Tibial nerve (tissue), 4 donors: ENCODE data around the gene ABLIM3. TPM values are rescaled to one million over a fixed set of nuclear protein-coding genes. Genes with fewer than 3 reads are reported as not detected.

Source experiments
- DNase-seq, 2 donors: peaks; one replicate each; pipeline ENCODE4 v3.0.0-alpha.2; 2019; ENCODE audit warnings: low spot score in 2 of 2
- H3K27ac ChIP-seq, 4 donors: fragments of 200-600 bp; sonication (generic) in 3 of 4; one replicate each; pipeline ENCODE4 v1.5.1; 2017 to 2019; ENCODE audit warnings: mild to moderate bottlenecking in 1 of 4
- H3K27me3 ChIP-seq, 2 donors: fragments of 200-600 bp; sonication (generic) in 1 of 2; one replicate each; pipeline versions ENCODE4 v1.5.1 to v1.6.0; 2017 to 2019
- H3K36me3 ChIP-seq, 3 donors: fragments of 200-600 bp; sonication (generic); one replicate each; pipeline ENCODE4 v1.5.1; 2018 to 2019
- H3K4me1 ChIP-seq, 4 donors: fragments of 200-600 bp; sonication (generic) in 3 of 4; one replicate each; pipeline ENCODE4 v1.5.1; 2017 to 2019
- H3K4me3 ChIP-seq, 4 donors: fragments of 200-600 bp; sonication (generic) in 3 of 4; one replicate each; pipeline ENCODE4 v1.5.1; 2017 to 2019; ENCODE audit warnings: mild to moderate bottlenecking in 1 of 4, moderate library complexity in 1 of 4
- H3K9me3 ChIP-seq, 4 donors: fragments of 200-600 bp; sonication (generic) in 3 of 4; one replicate each; pipeline ENCODE4 v1.5.1; 2017 to 2019
- CTCF ChIP-seq, 5 experiments: fragments of 200-600 bp in 3 of 5; fragments of 450-650 bp in 2 of 5; sonication (generic) in 3 of 5; IDR thresholded peaks; one replicate each; pipeline ENCODE4 v1.5.1; 2016 to 2019; ENCODE audit warnings: antibody characterized with exemption in 5 of 5, mild to moderate bottlenecking in 3 of 5, moderate library complexity in 2 of 5
- EP300 ChIP-seq, 2 donors: sonication (generic); formaldehyde crosslinking; IDR thresholded peaks; one replicate each; pipeline ENCODE4 v1.6.1; 2017; ENCODE audit warnings: antibody characterized with exemption in 2 of 2, mild to moderate bottlenecking in 1 of 2
- POLR2A ChIP-seq, 2 donors: fragments of 450-650 bp; IDR thresholded peaks; one replicate each; pipeline ENCODE4 v1.6.1; 2017; ENCODE audit warnings: antibody characterized with exemption in 2 of 2, mild to moderate bottlenecking in 2 of 2, moderate library complexity in 2 of 2
- WGBS, 2 donors: methylation state at CpG; one replicate each; pipeline ENCODE4 v1.1.5; 2018; 5-methylcytosine and 5-hydroxymethylcytosine counted together
- total RNA-seq, 4 donors: library from RNA; depleted of rRNA; stranded (reverse); fragments of >200 nt; gene quantifications; one replicate each; pipeline ENCODE4 v1.1.0, GENCODE V29; 2016

The ABLIM3 gene
- total RNA-seq, 4 donors from 2014 or later, result 50.3 to 75.3 (median 52.3) TPM

GRCh38 chr5:149257131-149257530 lies 115.8 kb downstream of the ABLIM3 start:
- Histone ChIP-seq H3K36me3 (peaks cover 0 to 50% (median 0%) of the 10 kb centered on the region in 3 donors), H3K4me1 (no peaks in the 10 kb centered on the region), H3K27ac (no peak overlapping the region), H3K9me3 (no peaks in the 10 kb centered on the region), H3K4me3 (no peak overlapping the region), H3K27me3 (no peaks in the 10 kb centered on the region)
- DNase-seq, result no peak
- 58 to 59% methylated on average over 1 of the region's 1 CpG for WGBS, 2 donors
- TF ChIP-seq POLR2A (IDR thresholded peaks at IDR 0.05) (no peak), CTCF (IDR thresholded peaks at IDR 0.05) (no peak), EP300 (IDR thresholded peaks at IDR 0.05) (no peak)

DNA sequence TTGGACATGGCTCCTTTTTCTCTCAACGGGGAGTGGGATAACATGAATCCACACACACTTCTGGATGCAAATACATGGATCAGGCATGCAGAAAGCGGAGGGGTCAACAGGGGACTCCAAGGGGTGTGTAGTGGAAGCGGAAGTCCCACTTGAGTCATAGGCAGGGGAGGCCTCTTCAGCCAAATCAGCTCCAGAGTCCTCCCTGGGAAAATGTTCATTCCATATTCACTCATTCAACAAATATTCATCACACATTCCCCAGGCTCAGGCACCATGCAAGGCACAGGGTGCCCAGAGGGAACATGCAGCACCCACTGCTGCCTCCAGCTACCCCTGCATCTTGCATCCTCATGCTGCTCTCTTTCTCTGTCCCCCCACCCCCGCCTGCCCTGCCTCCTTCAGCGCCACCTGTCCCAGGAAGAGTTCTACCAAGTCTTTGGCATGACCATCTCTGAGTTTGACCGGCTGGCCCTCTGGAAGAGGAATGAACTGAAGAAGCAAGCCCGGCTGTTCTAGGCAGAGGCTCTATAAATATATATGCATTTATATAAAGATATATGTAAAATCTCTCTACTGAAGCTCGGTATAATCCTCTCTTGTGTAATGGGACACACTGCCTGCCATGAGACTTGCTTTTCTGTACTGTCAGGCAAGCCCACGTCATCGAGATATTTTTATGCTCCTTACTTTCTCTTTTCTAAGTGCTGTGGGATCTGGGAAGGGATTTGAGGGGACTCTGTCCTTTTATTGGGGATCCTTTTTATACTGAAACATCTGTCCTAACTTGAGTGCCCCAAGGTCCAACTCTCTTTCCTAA lies 116.8 kb downstream of the ABLIM3 start:
- no peak overlapping the region for H3K27ac ChIP-seq
- no peaks in the 10 kb centered on the region for H3K9me3 ChIP-seq
- no peak overlapping the region for H3K4me3 ChIP-seq
- WGBS, 2 donors, result 83 to 84% methylated on average over 10 of the region's 10 CpGs
- H3K36me3 ChIP-seq, result peaks cover 0 to 40% (median 0%) of the 10 kb centered on the region in 3 donors
- H3K4me1 ChIP-seq, result no peaks in the 10 kb centered on the region
- TF ChIP-seq EP300 (IDR thresholded peaks at IDR 0.05) (no peak), POLR2A (IDR thresholded peaks at IDR 0.05) (no peak), CTCF (IDR thresholded peaks at IDR 0.05) (no peak)
- H3K27me3 ChIP-seq, result no peaks in the 10 kb centered on the region
- no peak for DNase-seq

- WGBS, 2 donors, result 81 to 86% methylated on average over 1 of the region's 1 CpG
- Histone ChIP-seq H3K4me3 (no peak overlapping the region), H3K27ac (no peak overlapping the region), H3K27me3 (peaks cover 0 to 4% of the 10 kb centered on the region in 2 donors), H3K9me3 (no peaks in the 10 kb centered on the region), H3K4me1 (peaks cover 0 to 5% (median 0%) of the 10 kb centered on the region in 4 donors), H3K36me3 (peaks cover 0 to 19% (median 0%) of the 10 kb centered on the region in 3 donors)
- DNase-seq, result no peak
- TF ChIP-seq POLR2A (IDR thresholded peaks at IDR 0.05), result no peak
- no peak for TF ChIP-seq CTCF (IDR thresholded peaks at IDR 0.05)
Measured at GRCh38 chr5:149260761-149261160, 119.5 kb downstream of the ABLIM3 start.

DNA sequence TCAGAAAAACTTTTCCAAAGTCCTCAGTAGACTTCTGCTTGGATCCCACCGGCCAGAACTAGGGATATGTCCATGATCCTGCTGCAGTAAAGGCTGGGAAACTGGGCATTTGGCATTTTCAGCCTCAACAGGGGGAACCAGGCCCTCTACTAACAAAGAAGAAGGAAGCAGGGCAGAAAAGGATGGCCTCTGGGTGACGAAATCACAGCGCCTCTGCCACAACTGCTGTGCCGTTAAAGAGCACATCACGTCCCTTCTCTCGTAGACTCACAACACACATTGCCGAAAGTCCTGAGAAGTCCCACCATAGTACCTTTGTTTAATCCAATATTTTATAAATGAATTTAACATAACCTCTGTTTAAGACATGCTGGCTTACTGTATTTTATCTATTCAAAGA lies 120.0 kb downstream of the ABLIM3 start:
- WGBS, 2 donors, result 66 to 67% methylated on average over 7 of the region's 7 CpGs
- DNase-seq, result no peak
- H3K27ac ChIP-seq, result no peak overlapping the region

More for the DNA sequence above, 120.0 kb downstream of the ABLIM3 start:
- peaks cover 0 to 15% (median 0%) of the 10 kb centered on the region in 3 donors for H3K36me3 ChIP-seq
- H3K27me3 ChIP-seq, result peaks cover 0 to 4% of the 10 kb centered on the region in 2 donors
- TF ChIP-seq EP300 (IDR thresholded peaks at IDR 0.05) (no peak), CTCF (IDR thresholded peaks at IDR 0.05) (no peak), POLR2A (IDR thresholded peaks at IDR 0.05) (no peak)
- no peak overlapping the region for H3K4me3 ChIP-seq
- no peaks in the 10 kb centered on the region for H3K9me3 ChIP-seq
- peaks cover 0 to 10% (median under 1%) of the 10 kb centered on the region in 4 donors for H3K4me1 ChIP-seq
